Measurements from ENCODE around the gene P2RY2.
A peak's percentile ranks its signal among the peaks of the same experiment; 100 is the strongest.

Gene P2RY2

GRCh38 chr11:73233211-73233610 lies 15.1 kb downstream of the P2RY2 start:
- DNase-seq = no peak
- no peak for TF ChIP-seq GATA1 (IDR thresholded peaks at IDR 0.05; ENCODE audit: low read depth, low read length)
- no peak for TF ChIP-seq POLR2A (IDR thresholded peaks at IDR 0.05; ENCODE audit: low read length)

DNA sequence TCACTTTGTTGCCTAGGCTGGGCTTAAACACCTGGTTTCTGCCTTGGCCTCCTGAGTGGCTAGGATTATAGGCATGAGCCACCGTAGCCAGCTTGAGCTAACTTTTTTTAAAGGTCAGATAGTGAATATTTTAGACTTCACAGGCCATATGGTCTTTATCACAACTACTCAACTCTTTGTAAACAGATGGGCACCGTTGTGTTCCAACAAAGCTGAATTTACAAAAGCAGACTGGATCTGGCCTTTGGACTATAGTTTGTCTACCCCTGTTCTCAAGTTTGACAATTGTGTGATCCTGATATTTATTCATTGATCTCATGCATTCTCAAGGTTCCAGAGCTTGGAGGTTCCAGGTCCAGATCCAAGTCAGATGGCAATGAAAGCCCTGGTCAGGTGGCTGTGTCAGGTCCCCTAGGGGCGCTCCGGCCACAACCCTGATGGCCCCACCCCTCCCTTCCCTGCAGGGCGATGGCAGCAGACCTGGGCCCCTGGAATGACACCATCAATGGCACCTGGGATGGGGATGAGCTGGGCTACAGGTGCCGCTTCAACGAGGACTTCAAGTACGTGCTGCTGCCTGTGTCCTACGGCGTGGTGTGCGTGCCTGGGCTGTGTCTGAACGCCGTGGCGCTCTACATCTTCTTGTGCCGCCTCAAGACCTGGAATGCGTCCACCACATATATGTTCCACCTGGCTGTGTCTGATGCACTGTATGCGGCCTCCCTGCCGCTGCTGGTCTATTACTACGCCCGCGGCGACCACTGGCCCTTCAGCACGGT lies 15.8 kb downstream of the P2RY2 start:
- no peak for DNase-seq

DNA sequence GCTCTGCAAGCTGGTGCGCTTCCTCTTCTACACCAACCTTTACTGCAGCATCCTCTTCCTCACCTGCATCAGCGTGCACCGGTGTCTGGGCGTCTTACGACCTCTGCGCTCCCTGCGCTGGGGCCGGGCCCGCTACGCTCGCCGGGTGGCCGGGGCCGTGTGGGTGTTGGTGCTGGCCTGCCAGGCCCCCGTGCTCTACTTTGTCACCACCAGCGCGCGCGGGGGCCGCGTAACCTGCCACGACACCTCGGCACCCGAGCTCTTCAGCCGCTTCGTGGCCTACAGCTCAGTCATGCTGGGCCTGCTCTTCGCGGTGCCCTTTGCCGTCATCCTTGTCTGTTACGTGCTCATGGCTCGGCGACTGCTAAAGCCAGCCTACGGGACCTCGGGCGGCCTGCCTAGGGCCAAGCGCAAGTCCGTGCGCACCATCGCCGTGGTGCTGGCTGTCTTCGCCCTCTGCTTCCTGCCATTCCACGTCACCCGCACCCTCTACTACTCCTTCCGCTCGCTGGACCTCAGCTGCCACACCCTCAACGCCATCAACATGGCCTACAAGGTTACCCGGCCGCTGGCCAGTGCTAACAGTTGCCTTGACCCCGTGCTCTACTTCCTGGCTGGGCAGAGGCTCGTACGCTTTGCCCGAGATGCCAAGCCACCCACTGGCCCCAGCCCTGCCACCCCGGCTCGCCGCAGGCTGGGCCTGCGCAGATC lies 16.5 kb downstream of the P2RY2 start:
- no peak for DNase-seq
- TF ChIP-seq POLR2A (IDR thresholded peaks at IDR 0.05; ENCODE audit: low read length) (no peak), GATA1 (IDR thresholded peaks at IDR 0.05; ENCODE audit: low read depth, low read length) (no peak)

More for the DNA sequence above, 15.8 kb downstream of the P2RY2 start:
- TF ChIP-seq GATA1 (IDR thresholded peaks at IDR 0.05; ENCODE audit: low read depth, low read length) (no peak), POLR2A (IDR thresholded peaks at IDR 0.05; ENCODE audit: low read length) (no peak)

DNA sequence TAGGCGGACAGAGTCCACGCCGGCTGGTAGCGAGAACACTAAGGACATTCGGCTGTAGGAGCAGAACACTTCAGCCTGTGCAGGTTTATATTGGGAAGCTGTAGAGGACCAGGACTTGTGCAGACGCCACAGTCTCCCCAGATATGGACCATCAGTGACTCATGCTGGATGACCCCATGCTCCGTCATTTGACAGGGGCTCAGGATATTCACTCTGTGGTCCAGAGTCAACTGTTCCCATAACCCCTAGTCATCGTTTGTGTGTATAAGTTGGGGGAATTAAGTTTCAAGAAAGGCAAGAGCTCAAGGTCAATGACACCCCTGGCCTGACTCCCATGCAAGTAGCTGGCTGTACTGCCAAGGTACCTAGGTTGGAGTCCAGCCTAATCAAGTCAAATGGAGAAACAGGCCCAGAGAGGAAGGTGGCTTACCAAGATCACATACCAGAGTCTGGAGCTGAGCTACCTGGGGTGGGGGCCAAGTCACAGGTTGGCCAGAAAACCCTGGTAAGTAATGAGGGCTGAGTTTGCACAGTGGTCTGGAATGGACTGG lies 17.2 kb downstream of the P2RY2 start:
- DNase-seq = no peak

GRCh38 chr11:73236205-73236765 lies 18.2 kb downstream of the P2RY2 start:
- DNase-seq = no peak

More for the DNA sequence above, 17.2 kb downstream of the P2RY2 start:
- no peak for TF ChIP-seq POLR2A (IDR thresholded peaks at IDR 0.05; ENCODE audit: low read length)
- TF ChIP-seq GATA1 (IDR thresholded peaks at IDR 0.05; ENCODE audit: low read depth, low read length) = no peak

DNA sequence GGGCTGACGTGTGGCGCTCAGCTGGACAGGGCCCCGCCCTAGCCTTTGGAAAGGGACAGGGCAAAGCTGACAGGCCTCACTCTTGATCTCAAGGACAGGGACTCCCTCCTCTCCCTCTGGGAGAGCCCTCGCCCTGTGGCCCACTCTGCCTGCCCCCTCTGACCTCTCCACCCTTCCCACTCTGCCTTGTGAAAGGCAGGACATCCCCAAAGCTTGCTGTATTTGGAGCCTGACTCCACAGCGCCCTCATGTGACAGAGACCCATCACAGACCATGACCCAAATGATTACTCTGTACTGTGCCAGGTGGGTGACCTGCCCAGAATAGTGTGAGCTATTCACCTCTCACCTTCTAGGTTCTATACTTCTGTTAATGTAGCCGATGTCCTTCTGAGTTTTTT lies 18.8 kb downstream of the P2RY2 start:
- no peak for TF ChIP-seq GATA1 (IDR thresholded peaks at IDR 0.05; ENCODE audit: low read depth, low read length)
- DNase-seq = peak; percentile 46 to 65

More at GRCh38 chr11:73236205-73236765, 18.2 kb downstream of the P2RY2 start:
- TF ChIP-seq POLR2A (IDR thresholded peaks at IDR 0.05; ENCODE audit: low read length) (no peak), GATA1 (IDR thresholded peaks at IDR 0.05; ENCODE audit: low read depth, low read length) (no peak)

- DNase-seq = no peak
- TF ChIP-seq GATA1 (IDR thresholded peaks at IDR 0.05; ENCODE audit: low read depth, low read length) (no peak), POLR2A (IDR thresholded peaks at IDR 0.05; ENCODE audit: low read length) (no peak)
Observed at GRCh38 chr11:73237471-73238290, 19.6 kb downstream of the P2RY2 start.

- TF ChIP-seq GATA1 (IDR thresholded peaks at IDR 0.05; ENCODE audit: low read depth, low read length) (no peak), POLR2A (IDR thresholded peaks at IDR 0.05; ENCODE audit: low read length) (no peak)
- DNase-seq = no peak
Observed at GRCh38 chr11:73239111-73239521, 21.0 kb downstream of the P2RY2 start.

DNA sequence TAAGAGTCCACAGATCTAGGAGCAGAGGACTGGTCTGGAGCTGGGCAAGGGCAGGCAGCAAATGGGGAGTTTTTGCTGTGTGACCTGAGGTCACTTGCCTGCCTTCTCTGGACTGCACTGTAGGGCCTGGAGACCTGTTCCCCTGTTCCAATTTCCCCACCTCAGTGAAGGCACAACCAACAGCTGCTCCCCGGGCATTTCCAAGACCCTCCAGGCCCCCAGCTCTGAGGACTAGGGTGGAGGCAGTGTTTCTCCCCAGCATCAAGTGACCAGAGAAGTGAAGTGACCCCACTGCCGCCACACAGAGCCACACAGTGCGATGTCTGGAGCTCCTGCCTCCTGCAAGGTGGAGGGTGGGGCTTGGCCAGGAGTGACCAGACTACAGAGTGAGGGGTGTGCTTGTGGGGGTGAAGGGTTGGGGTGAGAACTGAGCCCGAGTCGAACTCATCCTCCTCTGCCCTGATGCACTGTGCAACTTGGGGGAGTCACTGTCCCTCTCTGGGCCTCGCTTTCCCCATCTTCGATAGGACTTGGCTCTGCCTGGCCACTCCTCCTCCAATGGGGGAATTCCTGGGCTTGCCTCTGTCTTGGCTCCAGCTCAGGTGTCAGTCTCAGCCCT lies 21.6 kb downstream of the P2RY2 start:
- TF ChIP-seq GATA1 (IDR thresholded peaks at IDR 0.05; ENCODE audit: low read depth, low read length) (no peak), POLR2A (IDR thresholded peaks at IDR 0.05; ENCODE audit: low read length) (no peak)

DNA sequence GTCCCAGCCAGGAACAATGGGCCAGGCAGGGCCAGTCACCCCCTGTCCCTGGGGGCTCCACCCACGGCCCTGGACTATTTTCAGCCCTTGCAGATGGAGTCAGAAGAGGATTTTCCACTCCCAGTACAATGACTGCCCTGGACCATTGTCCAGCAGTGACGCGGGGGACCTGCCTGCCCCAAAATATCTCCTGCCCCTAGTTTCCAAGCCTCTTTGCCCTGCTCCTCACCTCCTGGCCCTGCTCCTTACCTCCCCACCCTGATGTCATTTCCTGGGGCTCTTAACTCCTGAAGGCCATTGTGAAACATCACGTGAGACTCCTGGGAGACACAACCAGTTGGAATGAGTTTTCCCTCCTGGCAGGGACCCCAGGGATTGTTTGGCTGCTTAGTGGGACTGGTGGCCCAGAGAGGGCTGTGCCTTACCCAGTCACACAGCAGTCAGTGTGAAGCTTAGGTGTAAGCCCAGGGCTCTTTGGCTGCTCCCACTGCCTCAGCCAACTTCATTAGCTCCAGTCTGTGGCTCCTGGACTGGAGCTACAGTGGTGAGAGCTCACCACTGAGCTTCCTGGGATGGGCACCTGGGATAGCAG lies 22.2 kb downstream of the P2RY2 start:
- TF ChIP-seq POLR2A (IDR thresholded peaks at IDR 0.05; ENCODE audit: low read length) (no peak), GATA1 (IDR thresholded peaks at IDR 0.05; ENCODE audit: low read depth, low read length) (no peak)
- DNase-seq = no peak

More for the DNA sequence above, 21.6 kb downstream of the P2RY2 start:
- DNase-seq = no peak

DNA sequence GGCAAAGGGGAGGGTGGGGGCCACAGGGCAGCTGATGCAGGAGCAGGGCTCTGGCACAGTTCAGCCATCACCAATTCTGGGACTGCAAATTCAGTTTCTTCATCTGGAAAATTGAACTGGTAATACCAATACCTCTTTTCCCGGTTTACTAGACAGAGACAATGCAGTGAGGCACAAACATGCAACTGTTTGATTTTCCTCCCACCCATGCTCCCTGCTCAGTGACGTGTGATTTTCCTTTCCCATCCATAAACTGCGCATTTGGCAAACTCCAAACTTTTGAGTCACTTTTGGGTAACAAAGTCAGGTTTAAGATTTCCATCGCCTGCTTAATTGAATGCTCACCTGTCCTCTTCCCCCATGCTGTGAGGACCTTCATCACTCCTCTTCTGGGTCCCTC lies 23.2 kb downstream of the P2RY2 start:
- DNase-seq = no peak
- no peak for TF ChIP-seq GATA1 (IDR thresholded peaks at IDR 0.05; ENCODE audit: low read depth, low read length)
- no peak for TF ChIP-seq POLR2A (IDR thresholded peaks at IDR 0.05; ENCODE audit: low read length)

GRCh38 chr11:73242251-73243092 lies 24.4 kb downstream of the P2RY2 start:
- peak; percentile 75 to 83 for DNase-seq
- no peak for TF ChIP-seq GATA1 (IDR thresholded peaks at IDR 0.05; ENCODE audit: low read depth, low read length)
- TF ChIP-seq POLR2A (IDR thresholded peaks at IDR 0.05; ENCODE audit: low read length) = no peak

Measured in erythroblast (primary cell).